HG03135 (cell line): ENCODE measurements around the gene POLL.
A peak's percentile ranks its signal among the peaks of the same experiment; 100 is the strongest.

ENCODE experiments used
- ATAC-seq: cut with Tn5 transposase; IDR thresholded peaks from one replicate; pipeline ENCODE4 v1.9.1; 2021; ENCODE audit warnings: mild to moderate bottlenecking, moderate library complexity; ENCODE audit not compliant: unreplicated experiment

Gene POLL

GRCh38 chr10:101575091-101575490 lies 13.0 kb downstream of the POLL start:
- ATAC-seq: no peak

- ATAC-seq: no peak
Observed at GRCh38 chr10:101573885-101574753, 13.9 kb downstream of the POLL start.

DNA sequence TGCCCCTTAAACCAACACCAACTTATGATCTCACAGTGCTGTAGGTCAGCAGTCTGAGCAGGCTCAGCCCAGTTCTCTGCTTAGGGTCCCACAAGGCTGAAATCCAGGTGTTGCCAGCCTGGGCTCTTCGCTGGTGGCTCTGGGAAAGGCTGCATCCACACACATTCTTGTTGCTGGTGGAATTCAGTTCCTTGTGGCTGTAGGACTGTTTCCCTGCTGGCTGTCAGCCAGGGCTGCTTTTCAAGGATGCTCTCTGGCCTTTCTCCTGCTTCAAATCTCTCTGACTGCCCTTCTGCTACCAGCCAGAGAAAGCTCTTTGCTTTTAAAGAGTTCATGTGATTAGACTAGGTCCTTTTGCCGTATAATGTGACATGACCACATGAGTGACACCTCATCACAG lies 15.3 kb downstream of the POLL start:
- ATAC-seq: no peak

DNA sequence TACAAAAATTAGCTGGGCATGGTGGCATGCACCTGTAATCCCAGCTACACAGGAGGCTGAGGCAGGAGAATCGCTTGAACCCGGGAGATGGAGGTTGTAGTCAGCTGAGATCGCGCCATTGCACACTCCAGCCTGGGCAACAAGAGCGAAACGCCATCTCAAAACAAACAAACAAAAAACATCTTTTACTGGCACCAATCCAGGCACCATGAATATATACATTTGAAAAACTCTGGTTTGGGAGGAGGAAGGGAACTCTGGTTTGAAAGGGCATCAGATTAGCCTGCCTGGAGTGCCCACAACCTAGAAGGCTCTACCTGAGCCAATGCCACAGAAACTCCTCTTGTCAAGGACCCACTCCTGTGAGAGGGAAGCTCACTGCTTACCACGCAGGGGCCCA lies 15.9 kb downstream of the POLL start:
- no peak for ATAC-seq

DNA sequence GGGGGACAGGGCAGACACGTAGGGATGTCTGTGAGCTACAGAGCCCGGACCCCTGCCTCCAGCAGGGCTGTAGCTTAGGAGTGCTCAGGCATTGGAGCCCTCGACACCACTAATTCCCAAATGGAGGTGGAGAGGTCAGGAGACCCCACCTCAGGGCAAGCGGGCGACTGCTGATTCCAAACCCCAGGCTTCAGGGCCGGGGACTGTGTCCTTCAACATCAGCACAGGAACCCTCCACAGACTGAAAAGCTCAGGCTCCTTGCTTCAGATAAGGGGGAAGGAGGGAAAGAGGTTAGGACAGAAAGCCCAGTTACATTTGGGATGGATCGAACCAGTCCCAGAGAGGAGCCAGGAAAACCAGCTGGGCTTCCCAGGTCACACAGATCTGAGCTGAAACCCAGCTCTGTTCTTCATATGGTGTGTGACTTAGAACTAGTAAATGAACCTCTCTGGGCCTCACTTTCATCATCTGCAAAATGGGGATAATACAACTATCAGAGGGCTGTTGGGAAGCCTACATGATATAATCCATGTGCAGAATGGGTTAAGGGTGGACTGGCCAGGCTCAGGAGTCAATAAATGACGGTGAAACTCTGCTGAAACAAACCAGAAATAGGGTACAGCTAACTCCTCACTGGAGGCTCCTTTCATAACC lies 16.7 kb downstream of the POLL start:
- ATAC-seq: no peak

- ATAC-seq: no peak
Observed at GRCh38 chr10:101570428-101571270, 17.4 kb downstream of the POLL start.

DNA sequence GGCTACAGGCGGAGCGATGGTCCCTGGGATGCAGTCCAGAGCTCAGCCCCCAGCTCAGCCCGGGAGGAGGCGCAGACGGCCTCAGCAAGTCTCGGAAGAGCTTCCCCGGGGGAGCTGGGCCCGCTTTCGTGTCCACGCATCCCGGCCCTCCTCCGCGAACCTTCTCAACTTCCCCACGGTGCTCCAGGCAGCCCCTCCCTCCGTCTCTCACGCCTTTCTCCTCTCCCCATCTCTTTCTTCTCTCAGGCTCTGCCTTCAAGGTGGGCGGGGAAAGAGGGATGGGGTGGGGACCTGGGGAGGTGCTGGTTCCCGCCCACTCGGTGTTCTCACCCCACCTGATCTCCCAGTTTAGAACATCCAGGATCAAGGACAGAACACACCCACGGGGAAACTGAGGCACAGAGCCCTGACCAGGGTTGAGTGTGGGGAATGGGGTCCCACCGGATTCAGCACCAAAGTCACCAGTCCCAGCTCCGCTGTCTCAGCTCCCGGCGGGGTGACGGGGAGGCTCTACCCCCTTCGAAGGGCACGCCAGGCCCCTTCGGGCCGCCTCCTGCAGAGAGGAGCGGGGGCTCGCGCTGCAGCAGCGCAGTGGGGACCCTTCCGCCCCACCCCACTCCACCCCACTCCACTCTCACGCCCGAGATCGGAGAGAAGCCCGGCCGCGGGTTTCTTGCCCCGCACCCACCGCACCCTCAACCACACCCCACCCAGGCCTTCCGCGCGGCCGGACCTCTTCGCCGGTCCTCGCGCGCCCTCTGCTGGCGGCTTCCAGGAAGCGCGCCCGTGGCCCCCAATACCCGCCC lies 18.2 kb downstream of the POLL start:
- peak; percentile 53 for ATAC-seq

DNA sequence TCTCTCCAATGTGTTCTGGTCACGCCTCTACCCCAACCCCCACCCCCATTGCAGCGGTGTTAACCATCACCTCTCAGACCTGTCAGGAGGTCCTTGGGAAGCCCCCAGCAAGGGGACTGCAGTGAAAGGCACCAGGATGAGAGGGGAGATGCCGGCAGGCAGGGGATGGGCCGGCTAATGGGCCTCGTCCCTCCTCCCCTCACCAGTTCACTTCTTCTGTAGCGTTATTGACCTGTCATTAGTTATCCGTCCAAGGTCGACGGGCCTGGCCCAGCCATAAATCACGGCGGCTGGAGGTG lies 18.8 kb downstream of the POLL start:
- ATAC-seq: no peak

- ATAC-seq: no peak
Observed at GRCh38 chr10:101568054-101568745, 19.9 kb downstream of the POLL start.

GRCh38 chr10:101567165-101568006 lies 20.7 kb downstream of the POLL start:
- ATAC-seq: no peak

DNA sequence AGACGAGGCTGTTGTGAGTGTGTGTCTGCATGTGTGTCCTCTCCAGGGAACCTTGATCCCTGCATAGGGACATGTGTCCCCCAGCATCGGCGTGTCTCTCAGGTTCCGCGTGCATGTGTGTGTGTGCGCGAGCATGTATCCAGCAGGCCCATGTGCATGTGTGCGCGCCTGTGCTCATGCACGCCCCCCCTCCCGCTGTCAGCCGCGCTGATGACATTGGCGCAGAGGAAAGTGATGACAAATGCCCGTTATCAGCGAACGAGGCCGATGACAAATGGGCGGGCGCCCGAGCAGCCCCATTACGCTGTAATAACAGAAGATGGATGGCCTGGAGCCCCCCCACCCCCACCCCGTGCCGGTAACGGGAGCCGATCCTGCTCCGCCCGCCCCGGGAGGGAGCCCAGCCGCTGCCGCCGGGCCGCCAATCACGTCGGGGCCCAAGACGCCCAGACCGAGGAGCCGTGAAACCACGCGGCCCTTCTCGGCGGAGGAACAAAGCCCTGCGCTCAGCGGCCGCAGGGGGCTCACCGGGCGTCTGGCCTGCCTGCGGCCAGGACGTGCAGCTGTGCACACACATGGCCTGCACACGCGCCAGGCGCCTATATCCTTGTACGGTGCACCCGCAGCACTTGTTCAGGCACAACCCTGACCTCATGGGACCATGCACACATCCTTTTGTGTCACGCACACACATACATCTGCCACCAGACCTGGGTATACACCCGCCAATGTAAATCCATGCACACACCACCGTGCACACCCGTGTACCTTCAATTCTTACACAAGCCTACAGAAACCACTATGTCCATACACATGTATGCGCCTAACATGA lies 21.5 kb downstream of the POLL start:
- no peak for ATAC-seq

- no peak for ATAC-seq
Observed at GRCh38 chr10:101565936-101566332, 22.1 kb downstream of the POLL start.

DNA sequence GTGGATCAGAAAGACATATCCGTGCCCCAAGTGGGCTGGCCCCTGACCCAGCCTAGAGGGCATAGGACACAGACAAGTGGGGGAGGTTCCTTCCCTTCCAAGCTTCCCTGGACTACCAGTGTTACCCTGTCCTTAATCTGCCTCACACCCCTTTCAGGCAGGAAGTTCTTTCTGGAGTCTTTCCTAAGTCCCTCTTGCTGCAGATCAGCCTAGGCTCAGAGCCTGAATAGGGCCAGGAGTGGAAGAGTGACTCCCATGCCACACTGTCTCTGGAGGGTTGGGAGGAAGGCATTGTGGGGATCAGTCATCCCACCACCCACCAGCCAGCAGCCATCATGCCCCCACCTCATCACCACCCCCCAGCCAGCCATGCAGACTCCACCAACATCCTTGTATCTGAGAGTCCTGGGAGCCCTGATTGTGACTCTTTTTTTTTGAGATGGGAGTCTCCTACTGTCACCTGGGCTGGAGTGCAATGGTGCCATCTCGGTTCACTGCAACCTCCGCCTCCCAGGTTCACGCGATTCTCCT lies 22.6 kb downstream of the POLL start:
- ATAC-seq: no peak

- ATAC-seq: no peak
Observed at GRCh38 chr10:101564490-101564991, 23.5 kb downstream of the POLL start.

- no peak for ATAC-seq
Observed at GRCh38 chr10:101563497-101564040, 24.5 kb downstream of the POLL start.

- no peak for ATAC-seq
Observed at GRCh38 chr10:101563007-101563406, 25.1 kb downstream of the POLL start.

DNA sequence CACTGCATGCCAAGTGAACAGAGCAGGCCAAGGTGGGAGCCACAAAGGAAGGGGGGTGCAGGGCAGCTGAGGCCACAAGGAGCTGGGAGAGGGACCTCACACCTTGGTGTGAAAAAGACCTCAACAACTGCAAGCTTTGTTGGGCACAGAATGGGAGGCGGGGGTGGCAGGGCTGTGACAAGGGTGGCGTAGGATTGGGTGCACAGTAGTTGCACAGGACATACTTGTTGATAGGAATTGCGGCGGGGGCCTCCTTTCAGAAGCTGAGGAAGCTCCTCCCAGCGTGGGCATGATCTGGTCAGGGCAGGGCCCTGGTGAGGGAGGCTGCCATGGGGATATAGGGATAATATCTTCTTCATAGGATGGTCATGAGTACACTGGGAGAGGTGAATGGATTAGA lies 25.8 kb downstream of the POLL start:
- ATAC-seq: no peak
